ENCODE data around the gene EPN1.
A peak's percentile ranks its signal among the peaks of the same experiment; 100 is the strongest.

The EPN1 gene

GRCh38 chr19:55679343-55680257, 4.6 kb downstream of the EPN1 start:
- no peak for DNase-seq (ENCODE audit: low spot score)

- DNase-seq (ENCODE audit: low spot score) = no peak
These were observed 5.5 kb downstream of the EPN1 start for GRCh38 chr19:55680339-55681130.

GRCh38 chr19:55681131-55682092, 6.4 kb downstream of the EPN1 start:
- no peak for DNase-seq (ENCODE audit: low spot score)

GRCh38 chr19:55683449-55684261, 8.6 kb downstream of the EPN1 start:
- DNase-seq (ENCODE audit: low spot score) = no peak

GRCh38 chr19:55684946-55685681, 10.1 kb downstream of the EPN1 start:
- DNase-seq (ENCODE audit: low spot score) = no peak

GRCh38 chr19:55685776-55686175, 10.8 kb downstream of the EPN1 start:
- no peak for DNase-seq (ENCODE audit: low spot score)

GRCh38 chr19:55686311-55687050, 11.5 kb downstream of the EPN1 start:
- DNase-seq (ENCODE audit: low spot score) = no peak

GRCh38 chr19:55687281-55688201, 12.5 kb downstream of the EPN1 start:
- DNase-seq (ENCODE audit: low spot score) = no peak

- peak; percentile 68 for DNase-seq (ENCODE audit: low spot score)
These were observed 13.6 kb downstream of the EPN1 start for GRCh38 chr19:55688422-55689218.

GRCh38 chr19:55689411-55690108, 14.5 kb downstream of the EPN1 start:
- peak; percentile 20 for DNase-seq (ENCODE audit: low spot score)

GRCh38 chr19:55690109-55690768, 15.2 kb downstream of the EPN1 start:
- no peak for DNase-seq (ENCODE audit: low spot score)

- no peak for DNase-seq (ENCODE audit: low spot score)
These were observed 15.9 kb downstream of the EPN1 start for GRCh38 chr19:55690769-55691545.

- DNase-seq (ENCODE audit: low spot score) = peak; percentile 32
These were observed 16.8 kb downstream of the EPN1 start for GRCh38 chr19:55691561-55692481.

GRCh38 chr19:55692681-55693081, 17.7 kb downstream of the EPN1 start:
- peak; percentile 31 for DNase-seq (ENCODE audit: low spot score)
